Measurements from ENCODE around the gene UBE2K. TPM values are rescaled to one million over a fixed set of nuclear protein-coding genes. Genes with fewer than 3 reads are reported as not detected.
A peak's percentile ranks its signal among the peaks of the same experiment; 100 is the strongest.
"Not testable (repeated sequence)": the region's sequence is repeated elsewhere in the genome, so short reads cannot be mapped to it uniquely, and the experiment has no call there.

UBE2K gene
- total and polyA plus RNA-seq, 7 donors, result 25.2 to 56.4 (median 37.3) TPM

GRCh38 chr4:39655211-39655610 is 42.7 kb upstream of the UBE2K start:
- peak overlapping the region in 3 of 4 donors; percentile 28 to 51 (median 29) for H3K27ac ChIP-seq

GRCh38 chr4:39655876-39656275 is 42.1 kb upstream of the UBE2K start:
- H3K27ac ChIP-seq, result peak overlapping the region in 2 of 4 donors; percentile 28 to 51
- no peak overlapping the region for H3K4me3 ChIP-seq
- H3K27me3 ChIP-seq, result no peaks in the 10 kb centered on the region
- no peaks in the 10 kb centered on the region for H3K36me3 ChIP-seq
- H3K4me1 ChIP-seq, result no peaks in the 10 kb centered on the region
- intact Hi-C loops (cut with DNase I), result no loop called here
- no peaks in the 10 kb centered on the region for H3K9me3 ChIP-seq
- peak; percentile 78 for DNase-seq
- 66 to 72% methylated on average over 3 of the region's 3 CpGs for WGBS, 2 donors
- TF ChIP-seq POLR2AphosphoS5 (IDR thresholded peaks at IDR 0.05), result peak in 3 of 4 donors; percentile 33 to 62 (median 49)
- no peak for TF ChIP-seq POLR2A (IDR thresholded peaks at IDR 0.05)

More at GRCh38 chr4:39655211-39655610, 42.7 kb upstream of the UBE2K start:
- H3K9me3 ChIP-seq, result no peaks in the 10 kb centered on the region
- H3K27me3 ChIP-seq, result no peaks in the 10 kb centered on the region
- no peak for TF ChIP-seq POLR2A (IDR thresholded peaks at IDR 0.05)
- no peak for TF ChIP-seq CTCF (IDR thresholded peaks at IDR 0.05)
- TF ChIP-seq EP300 (IDR thresholded peaks at IDR 0.05), result no peak
- no peak for TF ChIP-seq POLR2AphosphoS5 (IDR thresholded peaks at IDR 0.05)
- H3K36me3 ChIP-seq, result no peaks in the 10 kb centered on the region
- no peak overlapping the region for H3K4me3 ChIP-seq
- intact Hi-C loops (cut with DNase I), result no loop called here
- DNase-seq, result no peak
- no peaks in the 10 kb centered on the region for H3K4me1 ChIP-seq

- intact Hi-C loops (cut with DNase I); H3K36me3 ChIP-seq; H3K27ac ChIP-seq; H3K4me3 ChIP-seq; H3K4me1 ChIP-seq; H3K27me3 ChIP-seq; DNase-seq; H3K9me3 ChIP-seq: not testable (repeated sequence)
- 94 to 96% methylated on average over 5 of the region's 5 CpGs for WGBS, 2 donors
Measured at GRCh38 chr4:39656638-39657037, 41.3 kb upstream of the UBE2K start.

- H3K27me3 ChIP-seq, result no peaks in the 10 kb centered on the region
- intact Hi-C loops (cut with DNase I), result no loop called here
- H3K4me3 ChIP-seq, result no peak overlapping the region
- H3K27ac ChIP-seq, result no peak overlapping the region
- no peaks in the 10 kb centered on the region for H3K36me3 ChIP-seq
- H3K9me3 ChIP-seq, result no peaks in the 10 kb centered on the region
- TF ChIP-seq POLR2AphosphoS5 (IDR thresholded peaks at IDR 0.05), result no peak
- TF ChIP-seq CTCF (IDR thresholded peaks at IDR 0.05), result no peak
- TF ChIP-seq EP300 (IDR thresholded peaks at IDR 0.05), result no peak
- no peak for TF ChIP-seq POLR2A (IDR thresholded peaks at IDR 0.05)
- no peaks in the 10 kb centered on the region for H3K4me1 ChIP-seq
- DNase-seq, result no peak
- WGBS, 2 donors, result 88 to 90% methylated on average over 6 of the region's 6 CpGs
Measured at GRCh38 chr4:39657465-39657864, 40.5 kb upstream of the UBE2K start.

GRCh38 chr4:39658756-39659155 is 39.2 kb upstream of the UBE2K start:
- WGBS, 2 donors, result 78 to 87% methylated on average over 3 of the region's 3 CpGs
- TF ChIP-seq POLR2AphosphoS5 (IDR thresholded peaks at IDR 0.05) (no peak), EP300 (IDR thresholded peaks at IDR 0.05) (no peak), CTCF (IDR thresholded peaks at IDR 0.05) (no peak), POLR2A (IDR thresholded peaks at IDR 0.05) (no peak)

GRCh38 chr4:39660045-39660444 is 37.9 kb upstream of the UBE2K start:
- no peak for DNase-seq
- TF ChIP-seq POLR2A (IDR thresholded peaks at IDR 0.05) (no peak), POLR2AphosphoS5 (IDR thresholded peaks at IDR 0.05) (no peak), EP300 (IDR thresholded peaks at IDR 0.05) (no peak), CTCF (IDR thresholded peaks at IDR 0.05) (no peak)
- Histone ChIP-seq H3K9me3 (no peaks in the 10 kb centered on the region), H3K36me3 (no peaks in the 10 kb centered on the region), H3K27ac (no peak overlapping the region), H3K4me1 (no peaks in the 10 kb centered on the region), H3K27me3 (no peaks in the 10 kb centered on the region), H3K4me3 (no peak overlapping the region)
- intact Hi-C loops (cut with DNase I), result no loop called here
- 93 to 95% methylated on average over 6 of the region's 6 CpGs for WGBS, 2 donors

More at GRCh38 chr4:39658756-39659155, 39.2 kb upstream of the UBE2K start:
- intact Hi-C loops (cut with DNase I), result no loop called here
- DNase-seq, result no peak
- no peaks in the 10 kb centered on the region for H3K4me1 ChIP-seq
- no peak overlapping the region for H3K27ac ChIP-seq
- H3K27me3 ChIP-seq, result no peaks in the 10 kb centered on the region
- no peaks in the 10 kb centered on the region for H3K36me3 ChIP-seq
- no peaks in the 10 kb centered on the region for H3K9me3 ChIP-seq
- no peak overlapping the region for H3K4me3 ChIP-seq
